Ecto neural progenitor cell (in vitro differentiated cells): ENCODE data around the gene KLF1.
"Not testable (repeated sequence)": the region's sequence is repeated elsewhere in the genome, so short reads cannot be mapped to it uniquely, and the experiment has no call there.

Experiments
- DNase-seq: peaks from one replicate; pipeline ENCODE4 v3.0.0-alpha.2; 2018; ENCODE audit warnings: low spot score

The KLF1 gene

GRCh38 chr19:12890787-12891552, 4.0 kb upstream of the KLF1 start, which contains the start of gene GCDH:
Gene GCDH, plus strand, starts transcription at chr19:12891160. Its CDS starts 145 bp downstream, at chr19:12891305.
- DNase-seq = peak; percentile 97

- DNase-seq = not testable (repeated sequence)
Measured at GRCh38 chr19:12890299-12890786, 3.3 kb upstream of the KLF1 start.

GRCh38 chr19:12888006-12888603, 1.1 kb upstream of the KLF1 start:
- no peak for DNase-seq

GRCh38 chr19:12886651-12886968, 391 bp downstream of the KLF1 start:
- no peak for DNase-seq

GRCh38 chr19:12885749-12886650, 1.0 kb downstream of the KLF1 start:
- DNase-seq = no peak

- DNase-seq = peak; percentile 86
Measured at GRCh38 chr19:12884926-12885748, 1.9 kb downstream of the KLF1 start.

- DNase-seq = no peak
Measured at GRCh38 chr19:12884627-12884925, 2.4 kb downstream of the KLF1 start.

GRCh38 chr19:12884202-12884601, 2.8 kb downstream of the KLF1 start:
- DNase-seq = no peak

GRCh38 chr19:12882589-12882988, 4.4 kb downstream of the KLF1 start:
- DNase-seq = no peak

GRCh38 chr19:12881172-12881808, 5.7 kb downstream of the KLF1 start, which contains the start of gene DNASE2:
Gene DNASE2, minus strand, starts transcription at chr19:12881449. Its CDS starts 74 bp downstream, at chr19:12881375.
- peak; percentile 91 for DNase-seq

GRCh38 chr19:12880551-12881171, 6.3 kb downstream of the KLF1 start:
- DNase-seq = no peak

- no peak for DNase-seq
Measured at GRCh38 chr19:12875086-12875485, 11.9 kb downstream of the KLF1 start.

- no peak for DNase-seq
Measured at GRCh38 chr19:12873891-12874745, 12.9 kb downstream of the KLF1 start.

GRCh38 chr19:12872941-12873890, 13.8 kb downstream of the KLF1 start:
- DNase-seq = no peak

- no peak for DNase-seq
Measured at GRCh38 chr19:12872255-12872654, 14.7 kb downstream of the KLF1 start.

- no peak for DNase-seq
Measured at GRCh38 chr19:12871681-12872080, 15.3 kb downstream of the KLF1 start.

- DNase-seq = no peak
Measured at GRCh38 chr19:12868540-12869112, 18.4 kb downstream of the KLF1 start.
